HuH-7 (cell line): ENCODE measurements around the gene OPN1MW2.
"Not testable (repeated sequence)": the region's sequence is repeated elsewhere in the genome, so short reads cannot be mapped to it uniquely, and the experiment has no call there.

Experiments used
- DNase-seq: peaks from one replicate; pipeline ENCODE4 v3.0.0; 2011; ENCODE audit warnings: low spot score

The OPN1MW2 gene

DNA sequence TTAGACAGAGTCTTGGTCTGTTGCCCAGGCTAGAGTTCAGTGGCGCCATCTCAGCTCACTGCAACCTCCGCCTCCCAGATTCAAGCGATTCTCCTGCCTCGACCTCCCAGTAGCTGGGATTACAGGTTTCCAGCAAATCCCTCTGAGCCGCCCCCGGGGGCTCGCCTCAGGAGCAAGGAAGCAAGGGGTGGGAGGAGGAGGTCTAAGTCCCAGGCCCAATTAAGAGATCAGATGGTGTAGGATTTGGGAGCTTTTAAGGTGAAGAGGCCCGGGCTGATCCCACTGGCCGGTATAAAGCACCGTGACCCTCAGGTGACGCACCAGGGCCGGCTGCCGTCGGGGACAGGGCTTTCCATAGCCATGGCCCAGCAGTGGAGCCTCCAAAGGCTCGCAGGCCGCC is at the start of gene OPN1MW2:
OPN1MW2 (plus strand) TSS at position 301 of the 400 bp plus-strand sequence; CDS start at position 361, 60 bp downstream.
- not testable (repeated sequence) for DNase-seq

DNA sequence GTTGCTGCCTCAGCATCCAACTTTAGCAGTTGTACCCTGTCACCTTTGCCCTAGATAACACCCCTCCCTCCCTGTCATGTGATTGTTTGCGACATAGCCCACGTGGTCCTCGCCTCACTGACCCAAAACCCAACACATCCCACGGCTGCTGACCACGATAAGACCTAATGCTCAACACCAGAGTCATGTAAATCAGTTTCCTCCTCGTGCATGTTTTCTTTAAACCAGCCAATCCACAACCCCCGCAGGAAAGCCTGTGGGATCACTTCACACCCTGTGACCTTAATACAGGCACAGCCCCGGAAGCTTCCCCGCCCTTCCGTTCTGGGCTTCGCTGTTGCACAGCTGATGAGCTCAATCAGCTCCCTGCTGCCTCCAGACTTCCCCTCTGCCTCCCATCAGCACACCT is 47.0 kb upstream of the OPN1MW2 start:
- not testable (repeated sequence) for DNase-seq

DNA sequence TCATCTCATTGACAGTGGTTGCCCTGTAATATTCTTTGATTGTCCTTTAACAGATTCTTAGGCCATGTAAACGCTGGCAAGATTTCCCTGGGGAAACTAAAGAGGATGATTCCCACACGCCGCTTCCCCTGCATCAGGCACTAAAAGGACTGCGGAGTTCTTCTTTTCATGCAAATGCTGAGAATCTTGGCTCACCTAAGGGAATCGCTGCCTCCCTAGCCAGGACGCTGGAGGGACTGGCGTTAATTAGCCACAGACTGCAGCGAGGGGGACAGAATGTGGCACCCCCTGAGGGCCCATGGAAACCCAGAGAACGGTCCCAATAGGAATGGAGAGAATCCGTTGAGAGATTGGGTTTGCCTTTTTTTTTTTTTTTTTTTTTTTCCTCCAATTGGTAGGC is 45.2 kb upstream of the OPN1MW2 start:
- not testable (repeated sequence) for DNase-seq

- DNase-seq, result not testable (repeated sequence)
These were observed 37.3 kb upstream of the OPN1MW2 start, which contains the start of gene OPN1MW for GRCh38 chrX:154182296-154182695. Gene OPN1MW, plus strand, starts transcription at chrX:154182596. Its CDS starts 82 bp downstream, at chrX:154182678.

DNA sequence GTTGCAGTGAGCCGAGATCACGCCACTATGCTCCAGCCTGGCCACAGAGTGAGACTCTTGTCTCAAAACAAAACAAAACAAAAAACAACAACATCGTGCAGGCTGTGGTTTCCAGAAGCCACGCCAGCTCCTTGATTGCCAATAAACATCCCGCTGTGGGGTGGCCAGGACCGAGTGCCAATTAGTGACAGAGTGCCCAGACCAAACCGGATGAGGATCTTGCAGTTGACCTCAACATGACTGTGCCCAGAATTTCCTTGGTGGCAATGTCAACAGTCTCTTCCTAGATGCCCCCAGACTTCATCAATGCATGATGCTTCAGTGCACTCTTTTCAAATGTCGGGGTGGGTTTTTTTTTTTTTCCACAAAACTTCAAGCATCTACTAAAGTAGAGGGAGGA is 35.8 kb upstream of the OPN1MW2 start:
- DNase-seq, result not testable (repeated sequence)

- not testable (repeated sequence) for DNase-seq
These were observed 26.7 kb upstream of the OPN1MW2 start for GRCh38 chrX:154192846-154193245.

- DNase-seq, result not testable (repeated sequence)
These were observed 25.2 kb upstream of the OPN1MW2 start for GRCh38 chrX:154194316-154194715.

- not testable (repeated sequence) for DNase-seq
These were observed 23.1 kb upstream of the OPN1MW2 start for GRCh38 chrX:154196466-154196865.

GRCh38 chrX:154209670-154210418 is 9.7 kb upstream of the OPN1MW2 start:
- DNase-seq, result not testable (repeated sequence)

- DNase-seq, result not testable (repeated sequence)
These were observed 8.5 kb upstream of the OPN1MW2 start for GRCh38 chrX:154211057-154211456.

- not testable (repeated sequence) for DNase-seq
These were observed 8.1 kb upstream of the OPN1MW2 start for GRCh38 chrX:154211499-154211898.

- DNase-seq, result not testable (repeated sequence)
These were observed 5.7 kb downstream of the OPN1MW2 start for GRCh38 chrX:154225292-154225691.

DNA sequence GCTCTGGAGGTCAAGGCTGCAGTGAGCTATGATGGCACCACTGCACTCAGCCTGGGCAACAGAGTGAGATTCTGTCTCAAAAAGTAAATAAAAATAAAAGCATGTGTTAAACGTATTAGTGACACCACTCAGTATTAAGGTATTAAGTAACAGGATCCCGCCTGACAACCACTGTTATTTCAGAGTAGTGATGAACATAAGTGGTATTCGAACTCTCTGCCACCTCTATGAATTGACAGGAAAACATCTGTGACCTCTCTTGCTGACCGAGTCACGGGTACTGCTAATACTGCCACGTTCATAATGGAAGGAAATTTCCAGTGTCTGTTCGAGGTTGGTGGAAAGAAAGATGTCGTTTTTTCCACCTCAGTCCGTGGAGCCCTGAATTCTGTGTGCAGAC is 7.2 kb downstream of the OPN1MW2 start:
- DNase-seq, result not testable (repeated sequence)

- DNase-seq, result not testable (repeated sequence)
These were observed 11.9 kb downstream of the OPN1MW2 start for GRCh38 chrX:154231443-154231842.

DNA sequence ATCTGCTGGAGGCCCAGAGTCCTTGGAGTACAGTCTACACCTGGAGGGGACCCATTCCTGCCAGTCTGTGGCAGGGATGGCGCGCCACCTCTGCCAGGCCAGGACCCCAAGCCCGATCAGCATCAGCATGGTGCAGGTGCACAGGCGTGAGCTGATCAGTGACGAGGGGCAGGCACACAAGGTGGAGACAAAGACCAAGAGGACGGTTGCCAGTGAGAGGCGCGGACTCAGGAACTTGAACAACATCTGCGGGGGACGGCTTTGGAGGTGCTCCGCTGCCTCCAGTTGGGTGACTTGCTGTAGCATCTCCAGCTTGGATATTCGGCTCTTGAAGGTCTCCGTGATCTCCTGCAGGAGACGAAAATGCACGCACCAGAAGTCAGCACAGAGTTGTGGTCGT is 14.1 kb downstream of the OPN1MW2 start:
- DNase-seq, result not testable (repeated sequence)

DNA sequence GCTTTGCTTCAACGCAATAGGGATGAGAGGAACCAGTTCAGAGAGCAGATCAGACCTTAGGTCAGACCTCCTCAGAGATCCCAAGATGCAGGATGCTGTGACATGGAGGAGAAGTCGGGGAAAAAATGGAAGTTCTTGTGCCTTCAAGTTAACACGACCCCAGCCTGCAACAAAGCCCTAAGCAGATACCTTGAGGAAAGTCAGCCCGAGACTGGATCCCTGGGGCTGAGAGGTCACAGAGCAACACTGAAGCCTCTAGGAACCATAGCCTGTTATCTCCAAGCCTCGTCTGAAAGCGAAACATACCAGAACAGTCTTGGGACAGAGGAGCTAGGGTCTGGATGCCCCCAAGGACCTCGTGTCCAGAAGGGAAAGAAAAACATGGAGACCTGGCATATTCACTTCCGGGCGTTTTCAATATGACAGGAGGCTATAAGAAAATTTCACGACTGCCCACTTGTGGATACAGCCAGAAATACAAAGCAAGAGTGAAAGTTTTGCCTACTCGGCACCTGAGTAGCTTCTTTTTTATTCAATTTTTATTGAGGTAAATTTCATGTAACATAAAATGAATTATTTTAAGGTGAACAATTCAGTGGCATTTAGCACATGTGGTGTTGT is 19.5 kb downstream of the OPN1MW2 start:
- DNase-seq, result not testable (repeated sequence)

DNA sequence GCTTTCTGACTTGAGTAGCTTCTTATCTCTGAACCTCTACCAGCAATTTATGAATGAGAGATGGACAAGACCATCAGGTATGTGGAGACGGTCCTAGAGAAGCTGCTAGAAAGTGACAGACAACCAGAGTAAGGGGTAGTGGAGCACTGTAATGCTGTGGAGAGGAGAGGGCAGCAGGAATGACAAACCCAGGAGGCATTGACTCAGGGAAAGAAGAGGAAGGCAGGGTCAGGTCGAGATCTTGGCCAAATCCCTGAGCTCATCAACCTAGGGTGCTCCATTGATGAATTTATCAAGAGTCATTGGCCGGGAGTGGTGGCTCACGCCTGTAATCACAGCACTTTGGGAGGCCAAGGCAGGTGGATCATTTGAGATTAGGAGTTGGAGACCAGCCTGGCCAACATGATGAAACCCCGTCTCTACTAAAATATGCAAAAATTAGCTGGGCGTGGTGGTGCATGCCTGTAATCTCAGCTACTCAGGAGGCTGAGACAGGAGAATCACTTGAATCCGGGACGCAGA is 20.5 kb downstream of the OPN1MW2 start:
- DNase-seq, result not testable (repeated sequence)

DNA sequence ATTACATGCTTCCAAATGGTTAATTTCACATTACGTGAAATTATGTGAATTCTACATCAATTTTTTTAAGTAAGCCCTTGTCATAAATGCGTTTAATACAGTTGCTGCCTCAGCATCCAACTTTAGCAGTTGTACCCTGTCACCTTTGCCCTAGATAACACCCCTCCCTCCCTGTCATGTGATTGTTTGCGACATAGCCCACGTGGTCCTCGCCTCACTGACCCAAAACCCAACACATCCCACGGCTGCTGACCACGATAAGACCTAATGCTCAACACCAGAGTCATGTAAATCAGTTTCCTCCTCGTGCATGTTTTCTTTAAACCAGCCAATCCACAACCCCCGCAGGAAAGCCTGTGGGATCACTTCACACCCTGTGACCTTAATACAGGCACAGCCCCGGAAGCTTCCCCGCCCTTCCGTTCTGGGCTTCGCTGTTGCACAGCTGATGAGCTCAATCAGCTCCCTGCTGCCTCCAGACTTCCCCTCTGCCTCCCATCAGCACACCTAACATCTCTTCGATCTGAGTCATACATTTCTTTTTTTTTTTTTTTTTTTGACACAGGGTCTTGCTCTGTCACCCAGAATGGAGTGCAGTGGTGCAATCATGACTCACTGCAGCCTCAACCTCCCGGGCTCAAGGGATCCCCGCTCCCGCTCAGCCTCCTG is 28.0 kb downstream of the OPN1MW2 start:
- DNase-seq, result not testable (repeated sequence)

DNA sequence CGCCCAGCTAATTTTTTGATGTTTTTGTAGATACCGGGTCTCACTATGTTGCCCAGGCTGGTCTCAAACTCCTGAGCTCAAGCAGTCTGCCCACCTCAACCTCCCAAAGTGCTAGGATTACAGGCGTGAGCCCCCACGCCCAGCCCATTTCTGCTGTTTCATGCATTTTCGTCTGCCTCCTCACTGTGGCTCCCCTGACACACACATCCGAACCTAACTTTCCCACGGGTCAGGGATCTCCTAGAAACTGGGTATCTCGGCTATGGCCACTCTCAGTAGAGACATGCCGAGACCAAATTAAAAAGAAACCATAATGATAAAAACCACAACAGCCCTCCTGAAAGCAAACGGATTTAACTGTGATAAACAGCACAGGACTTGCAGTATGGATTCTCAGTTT is 28.5 kb downstream of the OPN1MW2 start:
- DNase-seq, result not testable (repeated sequence)

GRCh38 chrX:154257282-154257681 is 37.7 kb downstream of the OPN1MW2 start, which contains the start of gene OPN1MW3:
Gene OPN1MW3, plus strand, starts transcription at chrX:154257582. Its CDS starts 38 bp downstream, at chrX:154257620.
- DNase-seq, result not testable (repeated sequence)

GRCh38 chrX:154258711-154259110 is 39.2 kb downstream of the OPN1MW2 start:
- DNase-seq, result not testable (repeated sequence)

GRCh38 chrX:154263072-154263471 is 43.5 kb downstream of the OPN1MW2 start:
- DNase-seq, result not testable (repeated sequence)
